ENCODE data around the gene ZNF627. TPM values are rescaled to one million over a fixed set of nuclear protein-coding genes. Genes with fewer than 3 reads are reported as not detected.
"Not testable (repeated sequence)": the region's sequence is repeated elsewhere in the genome, so short reads cannot be mapped to it uniquely, and the experiment has no call there.

ZNF627 gene
- total RNA-seq, 1 donor from 2014 or later, result 26.1 TPM

GRCh38 chr19:11596156-11596555 lies 1.1 kb upstream of the ZNF627 start:
- Mint-ChIP-seq H3K27ac (peak overlapping the region; percentile 23), H3K9me3 (peaks cover 4% of the 10 kb centered on the region), H3K36me3 (peaks cover 21% of the 10 kb centered on the region), H3K27me3 (no peaks in the 10 kb centered on the region), H3K4me3 (peak overlapping the region; percentile 45), H3K4me1 (ENCODE audit: unreplicated experiment) (peaks cover 13% of the 10 kb centered on the region)
- no peak for TF ChIP-seq CTCF (conservative IDR thresholded peaks at IDR 0.05)
- no peak for DNase-seq (ENCODE audit: extremely low spot score, unreplicated experiment)

- H3K27ac Mint-ChIP-seq, result peak overlapping the region; percentile 96
- H3K9me3 Mint-ChIP-seq, result peaks cover 15% of the 10 kb centered on the region
- no peak for TF ChIP-seq CTCF (conservative IDR thresholded peaks at IDR 0.05)
- no peaks in the 10 kb centered on the region for H3K27me3 Mint-ChIP-seq
- DNase-seq (ENCODE audit: extremely low spot score, unreplicated experiment), result no peak
- peaks cover 13% of the 10 kb centered on the region for H3K4me1 Mint-ChIP-seq (ENCODE audit: unreplicated experiment)
- H3K4me3 Mint-ChIP-seq, result peak overlapping the region; percentile 97
- peaks cover 38% of the 10 kb centered on the region for H3K36me3 Mint-ChIP-seq
Observed at GRCh38 chr19:11598103-11598483, 810 bp downstream of the ZNF627 start.

- H3K27me3 Mint-ChIP-seq, result no peaks in the 10 kb centered on the region
- H3K36me3 Mint-ChIP-seq, result peaks cover 41% of the 10 kb centered on the region
- H3K27ac Mint-ChIP-seq, result peak overlapping the region; percentile 96
- no peak for DNase-seq (ENCODE audit: extremely low spot score, unreplicated experiment)
- H3K9me3 Mint-ChIP-seq, result peaks cover 16% of the 10 kb centered on the region
- H3K4me3 Mint-ChIP-seq, result peak overlapping the region; percentile 97
- no peak for TF ChIP-seq CTCF (conservative IDR thresholded peaks at IDR 0.05)
- peaks cover 13% of the 10 kb centered on the region for H3K4me1 Mint-ChIP-seq (ENCODE audit: unreplicated experiment)
Observed at GRCh38 chr19:11598746-11599145, 1.5 kb downstream of the ZNF627 start.

GRCh38 chr19:11599704-11600103 lies 2.4 kb downstream of the ZNF627 start:
- peaks cover 49% of the 10 kb centered on the region for H3K36me3 Mint-ChIP-seq
- not testable (repeated sequence) for H3K27ac Mint-ChIP-seq; DNase-seq (ENCODE audit: extremely low spot score, unreplicated experiment); H3K27me3 Mint-ChIP-seq
- peaks cover 19% of the 10 kb centered on the region for H3K9me3 Mint-ChIP-seq
- H3K4me3 Mint-ChIP-seq, result peak overlapping the region; percentile 97
- peaks cover 13% of the 10 kb centered on the region for H3K4me1 Mint-ChIP-seq (ENCODE audit: unreplicated experiment)

GRCh38 chr19:11606484-11606883 lies 9.2 kb downstream of the ZNF627 start:
- peaks cover 78% of the 10 kb centered on the region for H3K36me3 Mint-ChIP-seq

GRCh38 chr19:11611730-11612129 lies 14.4 kb downstream of the ZNF627 start:
- Mint-ChIP-seq H3K4me3 (no peak overlapping the region), H3K4me1 (ENCODE audit: unreplicated experiment) (no peaks in the 10 kb centered on the region), H3K27ac (no peak overlapping the region), H3K36me3 (peaks cover 63% of the 10 kb centered on the region), H3K27me3 (no peaks in the 10 kb centered on the region), H3K9me3 (peaks cover 13% of the 10 kb centered on the region)
- no peak for TF ChIP-seq CTCF (conservative IDR thresholded peaks at IDR 0.05)
- no peak for DNase-seq (ENCODE audit: extremely low spot score, unreplicated experiment)

More at GRCh38 chr19:11606484-11606883, 9.2 kb downstream of the ZNF627 start:
- H3K27ac Mint-ChIP-seq, result no peak overlapping the region
- peaks cover 24% of the 10 kb centered on the region for H3K9me3 Mint-ChIP-seq
- DNase-seq (ENCODE audit: extremely low spot score, unreplicated experiment), result no peak
- H3K27me3 Mint-ChIP-seq, result no peaks in the 10 kb centered on the region
- no peak for TF ChIP-seq CTCF (conservative IDR thresholded peaks at IDR 0.05)
- H3K4me3 Mint-ChIP-seq, result no peak overlapping the region
- no peaks in the 10 kb centered on the region for H3K4me1 Mint-ChIP-seq (ENCODE audit: unreplicated experiment)
